Limb (tissue), 2 donors: ENCODE results near the gene SPATA12.

ENCODE experiments used
- DNase-seq, 2 donors: peaks; one replicate each; pipeline ENCODE4 v3.0.0-alpha.2; 2016; ENCODE audit errors: extremely low spot score in 2 of 2

The SPATA12 gene

GRCh38 chr3:57110798-57111197 lies 50.3 kb downstream of the SPATA12 start:
- peak; percentile 60 to 62 for DNase-seq

GRCh38 chr3:57112206-57112605 lies 51.7 kb downstream of the SPATA12 start:
- no peak for DNase-seq

GRCh38 chr3:57116501-57116900 lies 56.0 kb downstream of the SPATA12 start:
- DNase-seq, result no peak

GRCh38 chr3:57118254-57118653 lies 57.8 kb downstream of the SPATA12 start:
- DNase-seq, result no peak

- no peak for DNase-seq
These were observed 59.6 kb downstream of the SPATA12 start for GRCh38 chr3:57120040-57120439.

GRCh38 chr3:57120451-57121174 lies 60.1 kb downstream of the SPATA12 start:
- no peak for DNase-seq
